OCI-LY7 (cell line): ENCODE measurements around the gene MMAB.

Experiments
- CTCF ChIP-seq: fragments of 200-600 bp; sonication (generic); conservative IDR thresholded peaks from 2 replicates; pipeline ENCODE4 v1.5.1; 2014; ENCODE audit warnings: mild to moderate bottlenecking, antibody characterized with exemption, low read length, moderate library complexity, mixed read lengths
- EZH2phosphoT487 ChIP-seq: fragments of 200-600 bp; sonication (generic); IDR thresholded peaks from 2 replicates; pipeline ENCODE4 v1.6.1; 2018; ENCODE audit warnings: low read depth, borderline replicate concordance, mild to moderate bottlenecking, mixed run types, antibody characterized with exemption, low read length, moderate library complexity, mixed read lengths

GRCh38 chr12:109535231-109535862 is 38.0 kb downstream of the MMAB start:
- TF ChIP-seq CTCF, result no peak
- TF ChIP-seq EZH2phosphoT487, result no peak
